ENCODE results near the gene DCTN4. TPM values are rescaled to one million over a fixed set of nuclear protein-coding genes. Genes with fewer than 3 reads are reported as not detected.

The DCTN4 gene
- total and polyA plus RNA-seq, 2 of the 4 experiments (the other 2 are of a cell fraction): 28.1 to 50.2 TPM

DNA sequence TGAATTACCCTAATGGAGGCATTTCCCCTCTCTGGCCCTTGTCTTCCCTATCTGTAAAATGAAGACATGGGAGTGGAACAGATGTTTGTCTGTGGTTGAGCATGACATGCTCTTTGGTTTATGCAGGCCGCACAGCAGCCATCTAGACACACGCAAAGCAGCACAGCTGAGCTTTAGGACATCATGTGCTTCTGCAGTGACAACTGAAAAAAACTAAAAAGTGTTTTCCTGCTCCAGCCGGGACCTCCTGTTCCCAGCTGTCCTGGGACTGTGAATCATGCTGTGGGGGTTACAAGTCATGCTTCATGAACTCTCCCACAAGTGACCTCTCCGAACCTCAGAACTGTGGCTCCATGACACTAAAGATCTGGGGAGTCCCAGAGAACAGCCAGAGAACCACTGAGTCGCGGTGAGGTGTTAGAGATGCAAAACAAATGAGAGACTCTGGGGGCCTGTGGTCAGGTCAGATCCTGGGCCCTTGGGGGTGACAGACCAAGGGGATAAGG lies 21.4 kb upstream of the DCTN4 start:
- in situ Hi-C loops (cut with MboI; ENCODE audit: low sequenced_read_pairs): no loop called here
- peak overlapping the region; percentile 79 for H3K4me3 ChIP-seq (ENCODE audit: insufficient read depth, low read depth, low read length)
- peak overlapping the region; percentile 88 for H2AK5ac ChIP-seq (ENCODE audit: low read depth, low read length)
- peaks cover 32% of the 10 kb centered on the region for H3K9me1 ChIP-seq (ENCODE audit: insufficient read depth, low read length)
- H2AK9ac ChIP-seq (replicated peaks; ENCODE audit: low read depth, low read length, poor library complexity): peak overlapping the region; percentile 88
- H3K4me2 ChIP-seq (ENCODE audit: low read depth, low read length): peak overlapping the region; percentile 98
- peak overlapping the region; percentile 98 for H2BK5ac ChIP-seq (ENCODE audit: low read depth, low read length, poor library complexity, severe bottlenecking)
- H2BK15ac ChIP-seq (ENCODE audit: low read depth, low read length): peak overlapping the region; percentile 63; the same call in 2 of the 3 replicates
- H2AFZ ChIP-seq (replicated peaks; ENCODE audit: low read length, poor library complexity): peak overlapping the region; percentile 35
- peak overlapping the region; percentile 88 for H3K27ac ChIP-seq (ENCODE audit: insufficient read depth, low read length)
- peak overlapping the region; percentile 89 for H3K9ac ChIP-seq (ENCODE audit: low read depth, low read length)
- ChIA-PET POLR2A (ENCODE audit: unreplicated experiment) (interaction anchor here (2.6 kb wide), 1 partner anchor 22 kb away, joined by 9 read pairs; the partner anchor contains the start of gene DCTN4), CTCF (no interaction called here)
- H4K5ac ChIP-seq (ENCODE audit: low read depth, low read length): peak overlapping the region; percentile 34
- intact Hi-C loops (cut with micrococcal nuclease): loop anchor here (2.0 to 5.0 kb wide), 2 partner anchors 21 to 218 kb away; partner anchors contain the start of gene DCTN4
- peak overlapping the region; percentile 83 for H2BK20ac ChIP-seq (ENCODE audit: low read depth, low read length)
- peak overlapping the region; percentile 45 to 67; a peak in 3 of 4 replicates for H4K8ac ChIP-seq (ENCODE audit: low read depth in 2 of 2, low read length in 2 of 2)
- peak; percentile 79 for DNase-seq
- peaks cover 29% of the 10 kb centered on the region for H3K4me1 ChIP-seq (ENCODE audit: control insufficient read depth, insufficient read depth, low read length)
- no TSS peak for BruUV-seq (replicated peaks)
- H3K36me3 ChIP-seq (ENCODE audit: control insufficient read depth, insufficient read depth, low read length): no peaks in the 10 kb centered on the region
- H3K14ac ChIP-seq (replicated peaks; ENCODE audit: low read depth, low read length): peak overlapping the region; percentile 72
- no peaks in the 10 kb centered on the region; the same call in 1 of the 2 replicates for H4K20me1 ChIP-seq (ENCODE audit: insufficient read depth, low read length)
- no peaks in the 10 kb centered on the region for H3K27me3 ChIP-seq (ENCODE audit: control insufficient read depth, insufficient read depth, low read length)
- peak overlapping the region; percentile 92 for H3K4ac ChIP-seq (ENCODE audit: low read depth, low read length)
- 25% methylated on average over 5 of the region's 6 CpGs; no CpG with 5 or more reads in 1 of the 2 experiments for WGBS, 2 experiments (ENCODE audit: extremely low coverage in 2 of 2, insufficient read length in 1 of 2)
- H2BK120ac ChIP-seq (ENCODE audit: low read depth, low read length): peak overlapping the region; percentile 88
- peak overlapping the region; percentile 48 for H4K91ac ChIP-seq (ENCODE audit: insufficient read depth, low read depth, low read length)
- H3K9me3 ChIP-seq (ENCODE audit: control insufficient read depth, insufficient read depth, low read length): no peaks in the 10 kb centered on the region
- dilution Hi-C loops (cut with HindIII; ENCODE audit: low sequenced_read_pairs, unreplicated experiment): no loop called here
- no peak for ATAC-seq (ENCODE audit: low read depth)
- peak overlapping the region; percentile 81 for H3K23ac ChIP-seq (ENCODE audit: low read depth, low read length)
- H3K18ac ChIP-seq (ENCODE audit: low read depth, low read length): peak overlapping the region; percentile 44; the same call in 1 of the 2 replicates
- peak overlapping the region; percentile 40; the same call in 1 of the 2 replicates for H3K56ac ChIP-seq (ENCODE audit: extremely low read depth, insufficient read depth, low read length)
- H3K79me1 ChIP-seq (ENCODE audit: low read depth in 1 of 2, low read length in 2 of 2): peaks cover 10 to 70% of the 10 kb centered on the region in 2 experiments; a peak in 3 of 4 replicates
- TF ChIP-seq RAD21 (IDR thresholded peaks at IDR 0.05; ENCODE audit: low read length) (no peak), BHLHE40 (IDR thresholded peaks at IDR 0.05; ENCODE audit: low read depth, low read length) (peak; percentile 25; the same call in 1 of the 2 replicates), FOS (IDR thresholded peaks at IDR 0.05; ENCODE audit: low read depth, low read length) (peak; percentile 4; the same call in 1 of the 2 replicates), MAZ (IDR thresholded peaks at IDR 0.05; ENCODE audit: borderline replicate concordance, low read depth, low read length) (0 out of 2 replicates have a peak, but pooled peaks have one; percentile 13), MAFK (IDR thresholded peaks at IDR 0.05; ENCODE audit: low read depth, low read length) (no peak), RCOR1 (IDR thresholded peaks at IDR 0.05; ENCODE audit: insufficient replicate concordance, low read length) (peak; percentile 75), NFE2L2 (IDR thresholded peaks at IDR 0.05; ENCODE audit: low read depth, low read length) (no peak), MXI1 (IDR thresholded peaks at IDR 0.05; ENCODE audit: borderline replicate concordance, low read depth, low read length) (0 out of 2 replicates have a peak, but pooled peaks have one; percentile 68), CEBPB (IDR thresholded peaks at IDR 0.05; ENCODE audit: low read depth, low read length) (no peak), RFX5 (IDR thresholded peaks at IDR 0.05; ENCODE audit: low read depth, low read length) (no peak), SMC3 (IDR thresholded peaks at IDR 0.05; ENCODE audit: low read depth, low read length) (no peak)
- TF ChIP-seq, protein P1, sequence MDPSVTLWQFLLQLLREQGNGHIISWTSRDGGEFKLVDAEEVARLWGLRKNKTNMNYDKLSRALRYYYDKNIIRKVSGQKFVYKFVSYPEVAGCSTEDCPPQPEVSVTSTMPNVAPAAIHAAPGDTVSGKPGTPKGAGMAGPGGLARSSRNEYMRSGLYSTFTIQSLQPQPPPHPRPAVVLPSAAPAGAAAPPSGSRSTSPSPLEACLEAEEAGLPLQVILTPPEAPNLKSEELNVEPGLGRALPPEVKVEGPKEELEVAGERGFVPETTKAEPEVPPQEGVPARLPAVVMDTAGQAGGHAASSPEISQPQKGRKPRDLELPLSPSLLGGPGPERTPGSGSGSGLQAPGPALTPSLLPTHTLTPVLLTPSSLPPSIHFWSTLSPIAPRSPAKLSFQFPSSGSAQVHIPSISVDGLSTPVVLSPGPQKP (IDR thresholded peaks at IDR 0.05; ENCODE audit: borderline replicate concordance, low read depth, low read length): no peak
- TF ChIP-seq, protein P2, sequence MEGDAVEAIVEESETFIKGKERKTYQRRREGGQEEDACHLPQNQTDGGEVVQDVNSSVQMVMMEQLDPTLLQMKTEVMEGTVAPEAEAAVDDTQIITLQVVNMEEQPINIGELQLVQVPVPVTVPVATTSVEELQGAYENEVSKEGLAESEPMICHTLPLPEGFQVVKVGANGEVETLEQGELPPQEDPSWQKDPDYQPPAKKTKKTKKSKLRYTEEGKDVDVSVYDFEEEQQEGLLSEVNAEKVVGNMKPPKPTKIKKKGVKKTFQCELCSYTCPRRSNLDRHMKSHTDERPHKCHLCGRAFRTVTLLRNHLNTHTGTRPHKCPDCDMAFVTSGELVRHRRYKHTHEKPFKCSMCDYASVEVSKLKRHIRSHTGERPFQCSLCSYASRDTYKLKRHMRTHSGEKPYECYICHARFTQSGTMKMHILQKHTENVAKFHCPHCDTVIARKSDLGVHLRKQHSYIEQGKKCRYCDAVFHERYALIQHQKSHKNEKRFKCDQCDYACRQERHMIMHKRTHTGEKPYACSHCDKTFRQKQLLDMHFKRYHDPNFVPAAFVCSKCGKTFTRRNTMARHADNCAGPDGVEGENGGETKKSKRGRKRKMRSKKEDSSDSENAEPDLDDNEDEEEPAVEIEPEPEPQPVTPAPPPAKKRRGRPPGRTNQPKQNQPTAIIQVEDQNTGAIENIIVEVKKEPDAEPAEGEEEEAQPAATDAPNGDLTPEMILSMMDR (conservative IDR thresholded peaks at IDR 0.05; ENCODE audit: low read depth, low read length): no peak
- TF ChIP-seq, protein P3, sequence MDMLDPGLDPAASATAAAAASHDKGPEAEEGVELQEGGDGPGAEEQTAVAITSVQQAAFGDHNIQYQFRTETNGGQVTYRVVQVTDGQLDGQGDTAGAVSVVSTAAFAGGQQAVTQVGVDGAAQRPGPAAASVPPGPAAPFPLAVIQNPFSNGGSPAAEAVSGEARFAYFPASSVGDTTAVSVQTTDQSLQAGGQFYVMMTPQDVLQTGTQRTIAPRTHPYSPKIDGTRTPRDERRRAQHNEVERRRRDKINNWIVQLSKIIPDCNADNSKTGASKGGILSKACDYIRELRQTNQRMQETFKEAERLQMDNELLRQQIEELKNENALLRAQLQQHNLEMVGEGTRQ (IDR thresholded peaks at IDR 0.05; ENCODE audit: low read depth, low read length): peak; percentile 25; the same call in 1 of the 2 replicates

Measured in IMR-90 (cell line).